Measurements from ENCODE around the gene BHLHE41.

BHLHE41 gene

GRCh38 chr12:26124446-26125399 lies at the start of gene BHLHE41:
Gene BHLHE41 (minus strand): TSS chr12:26125037. CDS start chr12:26124779, 258 bp downstream.
- in situ Hi-C loops (cut with MboI; ENCODE audit: low sequenced_read_pairs): no loop called here

DNA sequence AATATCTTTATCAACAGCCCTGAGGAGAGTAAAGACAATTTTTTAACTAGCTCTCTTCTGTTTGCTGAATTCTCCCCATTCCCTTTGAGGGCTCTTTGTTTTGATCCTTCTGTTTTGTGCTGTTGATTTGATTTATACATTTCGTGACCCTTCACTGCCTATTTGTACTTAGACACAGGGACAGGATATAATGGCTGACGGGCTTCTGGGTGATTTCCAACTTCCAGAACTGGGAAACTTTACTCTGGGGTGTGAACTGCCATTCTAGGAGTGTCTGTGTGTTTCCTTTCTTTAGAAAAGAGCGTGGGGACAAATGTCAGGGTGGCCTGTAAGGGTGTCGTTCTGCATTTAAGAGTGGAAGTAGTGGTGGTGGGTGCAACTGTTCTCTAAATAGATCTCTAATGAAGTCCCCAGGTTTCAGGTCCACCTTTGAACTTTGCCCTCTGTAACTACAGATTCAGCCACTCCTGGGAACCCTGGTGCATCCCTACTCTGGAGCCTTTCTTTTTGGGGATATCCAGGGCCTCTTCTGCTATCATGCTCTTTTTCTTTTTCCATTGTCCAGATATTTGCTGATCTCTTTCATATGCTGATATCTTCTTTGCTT lies 48.2 kb upstream of the BHLHE41 start:
- in situ Hi-C loops (cut with MboI; ENCODE audit: low sequenced_read_pairs): no loop called here

DNA sequence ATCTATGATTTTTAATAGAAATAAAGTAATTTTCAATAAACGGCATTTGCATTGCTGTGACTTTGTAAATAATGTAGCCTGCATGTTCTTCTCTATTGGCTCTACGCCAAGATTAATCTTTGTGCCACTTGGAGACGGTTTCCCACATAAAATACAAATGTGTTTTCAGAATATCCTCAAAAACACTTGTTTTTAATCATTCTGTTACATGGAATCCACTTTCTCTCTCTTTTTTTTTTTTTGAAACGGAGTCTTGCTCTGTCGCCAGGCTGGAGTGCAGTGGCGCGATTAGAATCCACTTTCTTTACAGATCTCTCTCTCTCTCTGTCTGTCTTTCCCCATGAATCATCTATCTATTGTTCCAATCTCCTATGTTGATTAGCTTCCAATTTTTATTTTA lies 47.7 kb upstream of the BHLHE41 start:
- in situ Hi-C loops (cut with MboI; ENCODE audit: low sequenced_read_pairs): no loop called here

DNA sequence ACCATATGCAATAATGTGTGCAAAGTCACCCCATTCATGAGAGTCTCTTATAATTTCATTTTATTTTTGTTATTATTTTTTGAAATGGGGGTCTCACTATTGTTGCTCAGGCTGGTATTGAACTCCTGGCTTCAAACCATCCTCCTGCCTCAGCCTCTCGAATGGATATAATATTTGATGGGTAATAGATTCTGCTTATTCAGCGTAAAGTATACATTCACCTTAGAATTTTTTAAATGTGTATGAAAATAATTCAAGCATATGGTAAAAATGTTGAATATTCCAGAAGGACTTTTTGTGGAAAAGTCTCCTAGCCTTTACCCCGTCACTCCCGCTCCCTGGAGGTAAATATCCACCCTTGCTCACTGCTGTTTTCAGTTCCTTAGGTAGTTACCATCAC lies 47.2 kb upstream of the BHLHE41 start:
- in situ Hi-C loops (cut with MboI; ENCODE audit: low sequenced_read_pairs): no loop called here

GRCh38 chr12:26164118-26164517 lies 39.3 kb upstream of the BHLHE41 start:
- in situ Hi-C loops (cut with MboI; ENCODE audit: low sequenced_read_pairs): no loop called here

DNA sequence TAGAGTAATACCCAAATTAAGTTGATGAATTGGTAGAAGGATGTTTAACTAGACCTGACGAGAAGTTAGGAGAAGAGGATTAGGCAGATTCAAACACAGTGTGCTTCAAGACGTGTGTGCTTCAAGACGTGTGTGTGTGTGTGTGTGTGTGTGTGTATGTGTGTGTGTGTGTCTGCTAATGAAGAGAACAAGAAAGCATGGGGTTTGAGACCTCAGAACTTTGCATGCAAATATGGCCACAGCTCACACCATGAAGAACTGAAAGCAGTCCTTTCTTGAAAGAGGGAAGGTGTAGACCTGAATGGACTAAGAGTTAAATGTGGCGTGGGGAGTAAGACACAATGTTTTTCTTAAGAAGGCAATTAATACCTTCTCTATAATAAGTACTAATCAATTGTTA lies 38.1 kb upstream of the BHLHE41 start:
- in situ Hi-C loops (cut with MboI; ENCODE audit: low sequenced_read_pairs): no loop called here

DNA sequence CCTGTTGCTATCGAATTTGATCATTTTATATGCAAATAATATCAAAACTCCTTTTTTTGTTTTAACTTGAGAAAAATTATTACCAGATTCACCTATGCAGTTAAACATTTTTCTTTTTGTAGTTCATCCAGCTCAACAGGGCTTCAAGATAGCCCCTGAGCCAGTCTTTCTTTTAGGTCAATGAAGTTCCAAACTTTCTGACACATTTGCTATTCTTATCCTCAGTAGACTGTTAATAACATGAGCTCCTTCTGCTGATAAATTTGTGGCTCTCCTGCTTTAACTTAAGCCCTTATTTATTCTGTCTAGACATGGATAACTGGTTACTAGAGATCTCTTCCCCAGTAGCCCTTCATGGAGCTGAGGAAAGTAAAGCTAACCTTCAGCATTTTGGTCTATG lies 37.3 kb upstream of the BHLHE41 start:
- in situ Hi-C loops (cut with MboI; ENCODE audit: low sequenced_read_pairs): no loop called here

- in situ Hi-C loops (cut with MboI; ENCODE audit: low sequenced_read_pairs): no loop called here
Measured at GRCh38 chr12:26158078-26158764, 33.4 kb upstream of the BHLHE41 start.

DNA sequence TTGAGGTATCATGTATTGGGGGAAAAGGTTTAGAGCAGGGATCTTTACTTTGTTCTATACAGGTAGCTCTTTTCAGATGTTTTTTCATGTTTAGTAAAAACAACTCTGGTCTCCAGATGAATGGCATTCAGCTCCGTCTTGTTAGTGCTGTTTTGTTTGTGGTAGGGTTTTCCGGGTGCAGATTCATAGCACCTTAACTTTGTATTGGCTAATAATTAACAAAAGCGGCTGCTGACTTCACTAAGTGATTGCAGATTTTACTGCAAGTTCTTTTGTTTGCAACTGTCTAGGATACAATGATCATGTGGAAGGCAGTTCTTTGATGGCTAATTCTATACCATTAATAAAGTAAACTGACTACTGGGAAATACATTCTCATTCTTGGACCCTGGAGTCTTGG lies 32.2 kb upstream of the BHLHE41 start:
- in situ Hi-C loops (cut with MboI; ENCODE audit: low sequenced_read_pairs): no loop called here

GRCh38 chr12:26156201-26156871 lies 31.5 kb upstream of the BHLHE41 start:
- in situ Hi-C loops (cut with MboI; ENCODE audit: low sequenced_read_pairs): no loop called here

DNA sequence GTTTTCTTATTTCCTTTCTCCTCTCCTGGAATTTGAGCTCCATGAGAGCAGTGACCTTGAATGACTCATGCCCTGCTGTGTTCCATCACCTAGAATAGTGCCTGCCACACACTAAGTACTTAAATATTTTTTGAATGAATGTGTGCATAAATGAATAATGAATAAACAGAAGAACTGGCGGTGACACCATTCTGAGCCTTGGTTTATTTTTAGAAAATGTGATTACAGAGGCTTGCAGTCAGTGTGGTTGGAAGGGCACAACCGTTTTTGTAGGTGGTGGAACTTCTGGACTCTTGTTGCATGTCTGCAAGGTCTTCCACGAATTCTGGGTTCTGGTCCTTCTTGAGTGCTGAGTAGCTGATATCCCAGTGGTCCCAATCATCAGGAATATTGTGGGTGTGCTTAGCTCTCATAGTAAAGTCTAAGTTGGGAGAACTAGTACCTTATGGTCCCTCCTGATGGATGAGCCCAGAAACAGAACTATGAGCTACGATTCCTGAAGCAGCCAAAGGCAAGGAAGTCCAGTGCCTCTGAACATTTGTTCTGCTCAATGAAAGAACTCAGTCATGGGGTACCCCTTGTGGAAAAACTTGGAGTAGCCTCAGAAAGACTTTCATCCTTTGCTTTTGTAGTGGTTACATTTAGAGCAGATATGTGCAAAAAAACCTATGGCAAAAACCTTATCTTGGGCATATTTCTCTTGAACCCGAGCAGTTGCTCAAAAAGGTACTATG lies 28.8 kb upstream of the BHLHE41 start:
- in situ Hi-C loops (cut with MboI; ENCODE audit: low sequenced_read_pairs): no loop called here

GRCh38 chr12:26152507-26153102 lies 27.8 kb upstream of the BHLHE41 start:
- in situ Hi-C loops (cut with MboI; ENCODE audit: low sequenced_read_pairs): no loop called here

- in situ Hi-C loops (cut with MboI; ENCODE audit: low sequenced_read_pairs): no loop called here
Measured at GRCh38 chr12:26150736-26151450, 26.1 kb upstream of the BHLHE41 start.

DNA sequence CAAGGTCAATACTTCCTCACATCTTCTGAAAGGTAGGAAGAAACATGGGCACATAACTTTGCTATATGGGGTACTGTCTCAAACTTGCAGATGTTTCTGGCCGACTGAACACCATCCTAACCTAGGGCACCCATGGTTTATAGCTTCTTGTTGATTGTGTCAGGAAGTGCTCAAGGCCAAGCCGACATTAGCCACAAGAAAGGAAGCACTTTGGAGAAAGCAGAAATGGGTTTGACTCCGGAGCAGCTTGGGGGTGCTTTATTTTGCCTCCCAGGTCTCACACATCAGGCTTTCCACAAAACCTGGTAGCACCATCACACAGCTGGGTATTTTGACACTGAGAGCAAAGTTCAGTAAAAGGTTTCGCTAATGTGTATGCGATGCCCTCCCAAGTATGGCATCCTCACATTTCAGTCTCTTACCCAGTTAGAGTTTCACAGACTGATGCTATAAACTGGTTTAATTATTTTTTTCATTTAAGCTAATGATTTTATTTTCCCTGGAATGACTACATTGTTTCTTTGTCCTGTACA lies 25.2 kb upstream of the BHLHE41 start:
- in situ Hi-C loops (cut with MboI; ENCODE audit: low sequenced_read_pairs): no loop called here

DNA sequence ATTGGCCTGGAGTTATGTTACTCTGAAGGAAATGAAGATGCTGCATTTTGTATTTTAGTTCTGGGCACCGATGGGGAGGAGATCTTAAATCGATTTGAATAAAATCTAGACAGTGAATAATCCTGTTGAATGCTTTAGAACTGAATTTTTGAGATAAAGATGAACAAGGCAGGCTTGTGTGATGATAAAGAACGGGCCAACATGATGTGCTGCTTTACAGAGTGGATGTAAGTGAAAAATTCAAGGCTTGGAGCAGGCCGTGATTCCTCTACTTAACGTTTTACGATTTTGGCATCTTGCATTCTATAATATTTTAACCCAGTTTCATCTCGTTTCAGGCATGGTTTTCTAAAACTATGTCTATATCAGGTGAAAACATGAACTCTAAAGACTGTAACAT lies 23.5 kb upstream of the BHLHE41 start:
- in situ Hi-C loops (cut with MboI; ENCODE audit: low sequenced_read_pairs): no loop called here

DNA sequence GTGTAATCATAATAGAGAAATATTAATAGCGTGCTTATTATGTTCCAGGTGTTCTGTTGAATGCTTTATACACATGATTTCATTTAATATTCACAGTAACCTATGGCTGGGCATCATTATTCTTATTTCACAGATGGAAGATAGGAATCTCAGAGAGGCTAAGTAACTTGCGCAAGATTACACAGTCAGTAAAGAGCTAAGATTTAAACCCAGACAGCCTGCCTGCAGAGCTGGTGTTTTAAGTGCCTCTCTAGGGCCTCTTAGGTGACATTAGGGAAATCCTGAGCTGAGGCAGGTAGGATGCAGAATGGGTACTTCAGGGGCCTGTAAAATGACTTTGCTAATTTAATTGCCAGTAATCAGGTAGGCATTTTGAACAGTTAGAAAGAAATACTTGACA lies 18.5 kb upstream of the BHLHE41 start:
- in situ Hi-C loops (cut with MboI; ENCODE audit: low sequenced_read_pairs): no loop called here

DNA sequence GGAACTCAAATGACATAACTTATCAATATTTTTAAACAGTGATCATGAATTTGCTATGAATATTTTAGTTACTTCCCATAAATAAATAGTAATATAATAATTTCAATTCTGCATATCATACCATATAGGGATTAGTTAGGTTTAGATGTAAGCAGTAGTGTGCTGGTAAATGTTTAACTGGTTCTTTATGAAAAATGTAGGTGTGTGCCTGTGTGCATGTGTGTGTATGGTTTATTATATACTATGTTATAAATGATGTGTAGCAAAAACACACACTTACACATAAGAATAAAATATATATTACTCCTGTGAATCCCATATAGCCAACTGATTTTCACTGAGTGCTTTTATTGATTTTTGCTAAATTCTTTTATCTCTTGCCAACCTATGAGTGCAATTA lies 14.0 kb upstream of the BHLHE41 start:
- in situ Hi-C loops (cut with MboI; ENCODE audit: low sequenced_read_pairs): no loop called here

GRCh38 chr12:26136688-26137087 lies 11.9 kb upstream of the BHLHE41 start:
- in situ Hi-C loops (cut with MboI; ENCODE audit: low sequenced_read_pairs): no loop called here

- in situ Hi-C loops (cut with MboI; ENCODE audit: low sequenced_read_pairs): no loop called here
Measured at GRCh38 chr12:26135571-26135970, 10.7 kb upstream of the BHLHE41 start.

Data from HL-60/S4 treated with phorbol 12-myristate 13-acetate at 8.2 ng/mL for 4 days and 3 days (cell line).